Adrenal gland (tissue), 12 donors: Measurements from ENCODE around the gene SDSL. TPM values are rescaled to one million over a fixed set of nuclear protein-coding genes. Genes with fewer than 3 reads are reported as not detected.
A peak's percentile ranks its signal among the peaks of the same experiment; 100 is the strongest.

ENCODE experiments used
- DNase-seq, 7 donors: peaks; one replicate each; pipeline ENCODE4 v3.0.0-alpha.2; 2019 to 2020
- H3K27ac ChIP-seq, 5 donors: fragments of 200-600 bp; sonication (generic) in 4 of 5; 1 replicate in 3 of 5; 2 replicates in 2 of 5; pipeline versions ENCODE4 v1.5.1 to v1.8.0; 2016 to 2020; ENCODE audit warnings: mild to moderate bottlenecking in 1 of 5
- H3K27me3 ChIP-seq: fragments of 200-600 bp; 2 replicates; pipeline ENCODE4 v1.8.0; 2021
- H3K36me3 ChIP-seq, 2 donors: fragments of 200-600 bp; replicated peaks in 1 of 2; 1 replicate in 1 of 2; 2 replicates in 1 of 2; pipeline versions ENCODE4 v1.5.1 to v1.8.0; 2018 to 2022
- H3K4me1 ChIP-seq, 2 donors: fragments of 200-600 bp; replicated peaks in 1 of 2; 1 replicate in 1 of 2; 2 replicates in 1 of 2; pipeline versions ENCODE4 v1.5.1 to v1.8.0; 2018 to 2021
- H3K4me3 ChIP-seq, 4 donors: fragments of 200-600 bp; sonication (generic) in 3 of 4; one replicate each; pipeline ENCODE4 v1.5.1; 2016 to 2018
- H3K9me3 ChIP-seq, 3 donors: fragments of 200-600 bp; sonication (generic) in 1 of 3; replicated peaks in 1 of 3; 1 replicate in 2 of 3; 2 replicates in 1 of 3; pipeline versions ENCODE4 v1.5.1 to v1.8.0; 2016 to 2021
- CTCF ChIP-seq, 6 experiments: fragments of 450-650 bp in 4 of 6; fragments of 200-600 bp in 2 of 6; sonication (generic) in 1 of 6; IDR thresholded peaks; 1 replicate in 5 of 6; 2 replicates in 1 of 6; pipeline versions ENCODE4 v1.5.1 to v1.8.0; 2016 to 2021; ENCODE audit warnings: antibody characterized with exemption in 6 of 6, mild to moderate bottlenecking in 2 of 6, moderate library complexity in 1 of 6
- POLR2A ChIP-seq, 2 donors: fragments of 450-650 bp; IDR thresholded peaks; one replicate each; pipeline ENCODE4 v1.6.1; 2017; ENCODE audit warnings: antibody characterized with exemption in 2 of 2, mild to moderate bottlenecking in 2 of 2, moderate library complexity in 1 of 2
- WGBS, 4 donors: extraction: QIAGEN DNeasy Blood & Tissue Kit in 2 of 4; methylation state at CpG; one replicate each; pipeline versions ENCODE4 v1.1.5 to v1.1.7; 2013 to 2017; 5-methylcytosine and 5-hydroxymethylcytosine counted together
- intact Hi-C, 2 donors: fragments of 100-400 bp; cut with DNase I; formaldehyde crosslinking; loops; one replicate each; pipeline versions ENCODE4 v1.14.1 to v1.15.0; 2022 to 2023
- polyA plus RNA-seq, 3 donors: library from polyadenylated mRNA; stranded (reverse); fragments of 200-250 nt in 2 of 3; fragments of 350-450 nt in 1 of 3; fragmentation: Illumina TruSeq in 1 of 3; extraction: RNeasy Lipid Tissue Mini Kit (QIAGEN cat#74804) in 1 of 3; gene quantifications; one replicate each; pipeline ENCODE4 v1.2.3, GENCODE V29; 2013 to 2014
- total RNA-seq, 9 donors: library from RNA; depleted of rRNA in 4 of 9; stranded (reverse); fragments of >200 nt in 4 of 9; fragments of 120-200 nt in 1 of 9; fragmentation: NEBNext Ultra II Directional in 1 of 9; extraction: Animal tissue kit (Norgen Biotek cat#: 25700) in 1 of 9; gene quantifications; one replicate each; pipeline versions ENCODE4 v1.1.0 to v1.2.4, GENCODE V29; 2013 to 2023
- donor health status: healthy with polysubstance abuse.
- donor health status: Bipolar disorder and iron deficiency.
- donor health status: DM: yes; HTN: yes; CAD: no.
- donor health status: DM: no; HTN: no; CAD: no.
- donor health status: DM: no; HTN: no; CAD: no.
- donor health status: DM: yes; HTN: yes; CAD: no.

SDSL gene
- total and polyA plus RNA-seq, 12 donors, result 11.6 to 111 (median 24.9) TPM

DNA sequence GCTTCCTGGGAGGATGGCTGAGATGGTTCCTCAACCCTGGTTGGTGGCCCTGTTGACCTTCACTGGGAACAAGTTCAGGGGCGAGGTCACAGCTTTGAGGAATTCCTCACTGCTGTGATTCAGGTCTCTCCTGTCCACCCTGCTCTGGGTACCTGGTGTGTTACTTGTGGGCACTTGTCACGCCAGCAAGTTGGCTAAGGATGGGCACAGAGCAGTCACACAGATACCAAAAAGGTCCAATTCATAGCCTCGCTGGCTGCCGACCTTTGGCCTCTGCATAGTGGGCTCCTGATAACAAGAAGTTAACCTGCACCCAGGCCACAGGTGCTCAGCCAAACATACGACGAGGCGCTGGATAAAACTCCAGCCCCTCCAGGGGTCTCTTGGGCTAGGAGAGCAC is 29.7 kb upstream of the SDSL start:
- Histone ChIP-seq H3K4me3 (no peak overlapping the region), H3K27ac (peak overlapping the region in 2 of 5 donors; percentile 29 to 65), H3K27me3 (no peaks in the 10 kb centered on the region), H3K9me3 (no peaks in the 10 kb centered on the region), H3K4me1 (no peaks in the 10 kb centered on the region), H3K36me3 (peaks cover 0 to 38% of the 10 kb centered on the region in 2 donors)
- intact Hi-C loops, result no loop called here
- TF ChIP-seq POLR2A (IDR thresholded peaks at IDR 0.05) (no peak), CTCF (IDR thresholded peaks at IDR 0.05) (no peak)
- DNase-seq, result no peak
- WGBS, 4 donors, result 77 to 85% (median 82%) methylated on average over 5 to 7 of the region's 7 CpGs

DNA sequence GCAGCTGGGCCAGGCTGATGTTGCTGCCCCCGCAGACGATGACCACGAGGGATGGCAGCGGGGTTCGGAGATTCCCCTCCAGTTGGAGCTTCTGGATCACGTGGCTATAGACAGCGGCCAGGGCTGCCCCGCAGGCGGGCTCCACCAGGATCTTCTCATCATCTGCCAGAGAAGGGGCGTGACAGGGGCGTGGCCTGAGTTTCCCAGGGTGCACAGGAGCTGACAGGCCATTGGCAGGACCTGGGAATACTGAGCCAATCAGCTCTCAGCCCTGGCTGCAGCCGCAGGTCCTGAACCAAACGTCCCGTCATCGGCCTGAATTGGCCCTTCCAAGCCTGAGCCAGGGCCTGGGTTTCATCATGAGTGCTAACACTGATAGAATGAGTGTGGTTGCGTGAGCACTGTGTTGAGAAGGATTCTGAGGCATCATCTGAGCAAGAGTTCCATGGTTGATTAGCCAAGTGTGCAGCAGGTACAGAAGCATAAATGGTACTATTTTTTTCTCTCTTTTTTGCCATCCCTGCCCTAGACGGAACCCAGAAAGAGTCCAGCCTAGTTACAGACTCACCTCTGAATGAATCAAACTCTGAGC is 29.1 kb upstream of the SDSL start:
- Histone ChIP-seq H3K4me3 (no peak overlapping the region), H3K27ac (peak overlapping the region in 3 of 5 donors; percentile 10 to 65 (median 29)), H3K4me1 (no peaks in the 10 kb centered on the region), H3K27me3 (no peaks in the 10 kb centered on the region), H3K36me3 (peaks cover 0 to 33% of the 10 kb centered on the region in 2 donors), H3K9me3 (no peaks in the 10 kb centered on the region)
- peak; percentile 78 to 96 (median 93) for DNase-seq
- WGBS, 4 donors, result 56 to 92% (median 63%) methylated on average over 6 to 17 of the region's 17 CpGs
- intact Hi-C loops, result no loop called here
- no peak for TF ChIP-seq POLR2A (IDR thresholded peaks at IDR 0.05)
- no peak for TF ChIP-seq CTCF (IDR thresholded peaks at IDR 0.05)

DNA sequence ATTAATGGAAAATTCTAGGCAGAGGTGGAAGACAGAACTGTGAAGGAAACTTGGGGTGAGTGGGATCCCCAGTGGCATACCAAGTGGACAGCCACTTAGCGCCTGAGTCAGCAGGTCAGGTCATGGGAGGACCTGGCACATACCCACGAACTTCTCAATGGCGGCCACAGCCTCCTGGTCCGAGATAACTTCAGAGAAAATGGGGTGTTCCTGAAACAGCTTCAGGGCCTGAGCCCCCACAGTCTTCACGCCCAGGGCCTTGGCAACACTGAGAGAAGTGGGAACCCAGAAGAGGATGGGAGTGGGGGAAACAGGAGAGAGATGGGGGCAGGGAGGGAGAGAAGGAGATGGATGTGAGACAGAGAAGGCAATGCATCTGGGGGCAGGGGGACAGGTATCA is 28.4 kb upstream of the SDSL start:
- Histone ChIP-seq H3K27ac (peak overlapping the region in 1 of 5 donors; percentile 10), H3K27me3 (no peaks in the 10 kb centered on the region), H3K4me1 (no peaks in the 10 kb centered on the region), H3K9me3 (no peaks in the 10 kb centered on the region), H3K4me3 (no peak overlapping the region), H3K36me3 (peaks cover 0 to 26% of the 10 kb centered on the region in 2 donors)
- 39 to 83% (median 66%) methylated on average over 5 of the region's 5 CpGs for WGBS, 4 donors
- peak in 1 of 7 donors; percentile 41 for DNase-seq
- intact Hi-C loops, result no loop called here
- TF ChIP-seq POLR2A (IDR thresholded peaks at IDR 0.05), result no peak
- TF ChIP-seq CTCF (IDR thresholded peaks at IDR 0.05), result no peak

DNA sequence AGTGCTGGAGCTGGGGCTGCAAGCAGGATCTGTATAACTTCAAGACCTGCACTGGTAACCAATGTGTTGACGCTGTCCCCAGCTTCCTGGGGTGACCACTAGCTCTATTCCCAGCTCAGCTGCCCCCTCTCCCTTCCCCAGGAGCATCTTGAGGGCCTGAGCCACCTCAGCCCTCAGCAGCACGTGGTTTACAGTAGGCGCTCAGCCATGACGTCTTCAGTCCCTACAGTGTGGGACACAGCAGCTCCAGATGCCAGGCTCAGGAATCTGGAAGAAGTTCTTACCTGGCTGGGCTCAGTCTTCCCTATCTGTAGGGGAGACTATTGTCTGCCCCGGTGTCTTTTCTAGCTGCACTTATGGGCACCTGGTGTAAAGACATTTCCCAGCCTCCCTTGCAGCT is 27.1 kb upstream of the SDSL start:
- DNase-seq, result no peak
- Histone ChIP-seq H3K36me3 (peaks cover 0 to 12% of the 10 kb centered on the region in 2 donors), H3K4me3 (no peak overlapping the region), H3K27ac (no peak overlapping the region), H3K27me3 (no peaks in the 10 kb centered on the region), H3K4me1 (no peaks in the 10 kb centered on the region), H3K9me3 (no peaks in the 10 kb centered on the region)
- 78 to 86% (median 84%) methylated on average over 1 to 5 of the region's 5 CpGs for WGBS, 4 donors
- TF ChIP-seq CTCF (IDR thresholded peaks at IDR 0.05) (no peak), POLR2A (IDR thresholded peaks at IDR 0.05) (no peak)
- intact Hi-C loops, result no loop called here
